ENCODE data around the gene AUH.
"Not testable (repeated sequence)": the region's sequence is repeated elsewhere in the genome, so short reads cannot be mapped to it uniquely, and the experiment has no call there.

GRCh38 chr9:91378054-91378453 is 16.3 kb upstream of the AUH start:
- not testable (repeated sequence) for TF ChIP-seq BHLHE40 (IDR thresholded peaks at IDR 0.05; ENCODE audit: borderline replicate concordance); ZNF384 (IDR thresholded peaks at IDR 0.05)

All from HEK293T (cell line).